Astrocyte (in vitro differentiated cells and primary cell): ENCODE results near the gene KIFBP.

Experiments used
- EZH2 ChIP-seq: IDR thresholded peaks from 2 replicates; pipeline ENCODE4 v1.6.1; 2012; ENCODE audit warnings: mild to moderate bottlenecking, low read length, inconsistent platforms; ENCODE audit not compliant: insufficient read depth
- TF ChIP-seq, protein P1 (sequence below): IDR thresholded peaks from 2 replicates; pipeline ENCODE4 v1.5.1; 2011; ENCODE audit warnings: low read depth, mild to moderate bottlenecking, inconsistent platforms, low read length, moderate library complexity; ENCODE audit not compliant: insufficient read depth

DNA sequence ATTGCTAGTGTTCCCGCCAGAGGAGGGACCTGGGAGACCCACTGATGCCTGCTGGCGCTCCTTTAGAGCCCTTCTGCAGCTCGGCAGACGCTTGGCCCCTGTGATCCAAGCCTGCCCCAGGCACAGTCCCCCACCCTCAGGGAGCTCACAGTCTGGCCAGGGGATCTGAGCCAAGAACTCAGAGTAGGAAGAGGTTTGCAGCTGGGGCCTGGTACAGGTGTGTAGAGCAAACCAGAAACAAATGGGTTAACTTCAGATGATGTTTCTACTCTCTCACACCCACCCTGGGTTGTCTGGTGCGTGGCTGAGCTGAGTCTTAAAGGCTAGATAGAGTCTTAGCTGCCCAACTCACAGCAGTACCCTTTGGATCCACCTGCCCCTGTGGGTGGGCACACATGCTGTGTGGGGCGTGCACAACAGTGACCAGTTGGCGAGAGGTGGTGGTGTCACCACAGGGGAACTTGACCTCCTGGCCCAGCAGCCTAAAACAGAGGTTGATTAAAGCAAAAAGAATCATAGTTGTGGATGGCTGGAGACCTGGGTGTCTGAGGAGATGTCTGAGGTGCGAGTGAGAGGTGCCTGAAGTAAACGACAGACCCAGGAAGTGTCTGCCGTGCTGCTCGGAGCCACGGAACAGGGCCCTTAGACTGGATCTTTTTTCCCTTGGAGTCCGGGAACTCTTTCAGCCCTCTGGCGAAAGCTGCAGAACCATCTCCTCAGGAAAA, 68.1 kb downstream of the KIFBP start:
- no peak for TF ChIP-seq EZH2
- TF ChIP-seq, protein P1, sequence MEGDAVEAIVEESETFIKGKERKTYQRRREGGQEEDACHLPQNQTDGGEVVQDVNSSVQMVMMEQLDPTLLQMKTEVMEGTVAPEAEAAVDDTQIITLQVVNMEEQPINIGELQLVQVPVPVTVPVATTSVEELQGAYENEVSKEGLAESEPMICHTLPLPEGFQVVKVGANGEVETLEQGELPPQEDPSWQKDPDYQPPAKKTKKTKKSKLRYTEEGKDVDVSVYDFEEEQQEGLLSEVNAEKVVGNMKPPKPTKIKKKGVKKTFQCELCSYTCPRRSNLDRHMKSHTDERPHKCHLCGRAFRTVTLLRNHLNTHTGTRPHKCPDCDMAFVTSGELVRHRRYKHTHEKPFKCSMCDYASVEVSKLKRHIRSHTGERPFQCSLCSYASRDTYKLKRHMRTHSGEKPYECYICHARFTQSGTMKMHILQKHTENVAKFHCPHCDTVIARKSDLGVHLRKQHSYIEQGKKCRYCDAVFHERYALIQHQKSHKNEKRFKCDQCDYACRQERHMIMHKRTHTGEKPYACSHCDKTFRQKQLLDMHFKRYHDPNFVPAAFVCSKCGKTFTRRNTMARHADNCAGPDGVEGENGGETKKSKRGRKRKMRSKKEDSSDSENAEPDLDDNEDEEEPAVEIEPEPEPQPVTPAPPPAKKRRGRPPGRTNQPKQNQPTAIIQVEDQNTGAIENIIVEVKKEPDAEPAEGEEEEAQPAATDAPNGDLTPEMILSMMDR = no peak
